HUES6 (cell line): ENCODE data around the gene ITM2C.

ENCODE experiments used
- H3K27ac ChIP-seq: 2 replicates; pipeline ENCODE4 v1.7.0; 2013; ENCODE audit warnings: low read depth, mild to moderate bottlenecking, low read length, inconsistent platforms
- H3K27me3 ChIP-seq: 2 replicates; pipeline ENCODE4 v1.6.1; 2013; ENCODE audit warnings: low read length; ENCODE audit not compliant: control insufficient read depth, insufficient read depth
- H3K36me3 ChIP-seq: 2 replicates; pipeline ENCODE4 v1.6.1; 2013; ENCODE audit warnings: low read length; ENCODE audit not compliant: control insufficient read depth, insufficient read depth
- H3K4me1 ChIP-seq: 2 replicates; pipeline ENCODE4 v1.6.1; 2013; ENCODE audit warnings: low read length; ENCODE audit not compliant: control insufficient read depth, insufficient read depth
- H3K4me3 ChIP-seq: 2 replicates; pipeline ENCODE4 v1.5.1; 2013; ENCODE audit warnings: low read depth, low read length
- H3K9ac ChIP-seq: one replicate; pipeline ENCODE4 v1.6.1; 2013; ENCODE audit warnings: mild to moderate bottlenecking, low read length
- H3K9me3 ChIP-seq: 2 replicates; pipeline ENCODE4 v1.6.1; 2013; ENCODE audit warnings: low read depth, low read length; ENCODE audit not compliant: control insufficient read depth, insufficient read depth

ITM2C gene

GRCh38 chr2:230895536-230896345 is 31.0 kb downstream of the ITM2C start:
- Histone ChIP-seq H3K4me1 (peaks cover 21% of the 10 kb centered on the region), H3K27ac (no peak overlapping the region), H3K36me3 (no peaks in the 10 kb centered on the region), H3K9me3 (no peaks in the 10 kb centered on the region), H3K4me3 (no peak overlapping the region), H3K9ac (no peak overlapping the region), H3K27me3 (no peaks in the 10 kb centered on the region)

- Histone ChIP-seq H3K27ac (no peak overlapping the region), H3K36me3 (no peaks in the 10 kb centered on the region), H3K9me3 (no peaks in the 10 kb centered on the region), H3K27me3 (no peaks in the 10 kb centered on the region), H3K4me1 (peaks cover 21% of the 10 kb centered on the region), H3K9ac (no peak overlapping the region), H3K4me3 (no peak overlapping the region)
Observed at GRCh38 chr2:230896346-230897115, 31.8 kb downstream of the ITM2C start.

GRCh38 chr2:230898016-230898712 is 33.4 kb downstream of the ITM2C start:
- H3K27me3 ChIP-seq = no peaks in the 10 kb centered on the region
- no peak overlapping the region for H3K27ac ChIP-seq
- H3K4me3 ChIP-seq = no peak overlapping the region
- no peak overlapping the region for H3K9ac ChIP-seq
- H3K9me3 ChIP-seq = no peaks in the 10 kb centered on the region
- H3K4me1 ChIP-seq = peaks cover 27% of the 10 kb centered on the region
- no peaks in the 10 kb centered on the region for H3K36me3 ChIP-seq

GRCh38 chr2:230898713-230899091 is 34.0 kb downstream of the ITM2C start:
- Histone ChIP-seq H3K9me3 (no peaks in the 10 kb centered on the region), H3K9ac (no peak overlapping the region), H3K4me3 (no peak overlapping the region), H3K27ac (no peak overlapping the region), H3K36me3 (no peaks in the 10 kb centered on the region), H3K27me3 (no peaks in the 10 kb centered on the region), H3K4me1 (peaks cover 26% of the 10 kb centered on the region)

GRCh38 chr2:230899287-230899686 is 34.5 kb downstream of the ITM2C start:
- H3K9ac ChIP-seq = no peak overlapping the region
- H3K36me3 ChIP-seq = no peaks in the 10 kb centered on the region
- no peaks in the 10 kb centered on the region for H3K9me3 ChIP-seq
- H3K4me3 ChIP-seq = no peak overlapping the region
- peaks cover 24% of the 10 kb centered on the region for H3K4me1 ChIP-seq
- H3K27ac ChIP-seq = no peak overlapping the region
- H3K27me3 ChIP-seq = no peaks in the 10 kb centered on the region

GRCh38 chr2:230899786-230900185 is 35.0 kb downstream of the ITM2C start:
- H3K4me1 ChIP-seq = peaks cover 27% of the 10 kb centered on the region
- H3K27ac ChIP-seq = no peak overlapping the region
- no peak overlapping the region for H3K4me3 ChIP-seq
- H3K27me3 ChIP-seq = no peaks in the 10 kb centered on the region
- no peaks in the 10 kb centered on the region for H3K9me3 ChIP-seq
- H3K9ac ChIP-seq = no peak overlapping the region
- no peaks in the 10 kb centered on the region for H3K36me3 ChIP-seq

GRCh38 chr2:230900336-230900995 is 35.7 kb downstream of the ITM2C start:
- no peak overlapping the region for H3K4me3 ChIP-seq
- H3K4me1 ChIP-seq = peaks cover 34% of the 10 kb centered on the region

GRCh38 chr2:230901006-230901405 is 36.3 kb downstream of the ITM2C start:
- no peak overlapping the region for H3K9ac ChIP-seq
- no peak overlapping the region for H3K4me3 ChIP-seq
- H3K27ac ChIP-seq = no peak overlapping the region
- no peaks in the 10 kb centered on the region for H3K36me3 ChIP-seq
- H3K4me1 ChIP-seq = peaks cover 40% of the 10 kb centered on the region
- H3K9me3 ChIP-seq = no peaks in the 10 kb centered on the region
- no peaks in the 10 kb centered on the region for H3K27me3 ChIP-seq

More at GRCh38 chr2:230900336-230900995, 35.7 kb downstream of the ITM2C start:
- no peak overlapping the region for H3K9ac ChIP-seq
- H3K9me3 ChIP-seq = no peaks in the 10 kb centered on the region
- H3K27me3 ChIP-seq = no peaks in the 10 kb centered on the region
- H3K27ac ChIP-seq = no peak overlapping the region
- no peaks in the 10 kb centered on the region for H3K36me3 ChIP-seq

GRCh38 chr2:230902180-230902899 is 37.6 kb downstream of the ITM2C start:
- Histone ChIP-seq H3K9ac (peak overlapping the region; percentile 12), H3K27me3 (no peaks in the 10 kb centered on the region), H3K9me3 (no peaks in the 10 kb centered on the region), H3K36me3 (no peaks in the 10 kb centered on the region), H3K4me1 (peaks cover 45% of the 10 kb centered on the region), H3K4me3 (peak overlapping the region; percentile 32; the same call in 1 of the 2 replicates), H3K27ac (no peak overlapping the region)
